ENCODE data around the gene MINDY4B. TPM values are rescaled to one million over a fixed set of nuclear protein-coding genes. Genes with fewer than 3 reads are reported as not detected.

MINDY4B gene
- total RNA-seq, 4 donors from 2014 or later = not detected

DNA sequence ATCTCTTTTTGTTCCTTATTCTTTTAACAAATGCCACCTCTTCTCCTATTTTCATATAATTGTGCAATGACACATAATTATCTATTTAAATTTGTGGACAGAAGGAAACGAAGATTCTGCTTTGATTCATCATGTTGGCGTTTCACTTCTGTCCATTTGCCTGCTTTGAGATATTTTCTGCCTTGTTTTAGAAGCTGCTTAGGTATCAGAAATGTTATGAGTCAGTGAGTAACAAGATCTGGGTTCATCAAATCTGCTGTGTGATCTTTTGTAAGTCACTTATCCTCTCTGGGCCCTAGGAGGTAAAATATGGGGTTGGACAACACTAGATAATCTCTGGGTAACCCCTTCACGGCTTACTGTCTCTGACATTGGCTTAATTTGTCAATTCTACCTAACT is 7.3 kb upstream of the MINDY4B start:
- H3K27me3 ChIP-seq = no peaks in the 10 kb centered on the region
- no peak for TF ChIP-seq POLR2A (IDR thresholded peaks at IDR 0.05)
- TF ChIP-seq, protein P1, sequence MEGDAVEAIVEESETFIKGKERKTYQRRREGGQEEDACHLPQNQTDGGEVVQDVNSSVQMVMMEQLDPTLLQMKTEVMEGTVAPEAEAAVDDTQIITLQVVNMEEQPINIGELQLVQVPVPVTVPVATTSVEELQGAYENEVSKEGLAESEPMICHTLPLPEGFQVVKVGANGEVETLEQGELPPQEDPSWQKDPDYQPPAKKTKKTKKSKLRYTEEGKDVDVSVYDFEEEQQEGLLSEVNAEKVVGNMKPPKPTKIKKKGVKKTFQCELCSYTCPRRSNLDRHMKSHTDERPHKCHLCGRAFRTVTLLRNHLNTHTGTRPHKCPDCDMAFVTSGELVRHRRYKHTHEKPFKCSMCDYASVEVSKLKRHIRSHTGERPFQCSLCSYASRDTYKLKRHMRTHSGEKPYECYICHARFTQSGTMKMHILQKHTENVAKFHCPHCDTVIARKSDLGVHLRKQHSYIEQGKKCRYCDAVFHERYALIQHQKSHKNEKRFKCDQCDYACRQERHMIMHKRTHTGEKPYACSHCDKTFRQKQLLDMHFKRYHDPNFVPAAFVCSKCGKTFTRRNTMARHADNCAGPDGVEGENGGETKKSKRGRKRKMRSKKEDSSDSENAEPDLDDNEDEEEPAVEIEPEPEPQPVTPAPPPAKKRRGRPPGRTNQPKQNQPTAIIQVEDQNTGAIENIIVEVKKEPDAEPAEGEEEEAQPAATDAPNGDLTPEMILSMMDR (IDR thresholded peaks at IDR 0.05) = no peak
- H3K4me1 ChIP-seq = no peaks in the 10 kb centered on the region
- H3K27ac ChIP-seq = no peak overlapping the region
- H3K36me3 ChIP-seq = no peaks in the 10 kb centered on the region
- no peak overlapping the region for H3K4me3 ChIP-seq
- DNase-seq = no peak
- H3K9me3 ChIP-seq = no peaks in the 10 kb centered on the region

DNA sequence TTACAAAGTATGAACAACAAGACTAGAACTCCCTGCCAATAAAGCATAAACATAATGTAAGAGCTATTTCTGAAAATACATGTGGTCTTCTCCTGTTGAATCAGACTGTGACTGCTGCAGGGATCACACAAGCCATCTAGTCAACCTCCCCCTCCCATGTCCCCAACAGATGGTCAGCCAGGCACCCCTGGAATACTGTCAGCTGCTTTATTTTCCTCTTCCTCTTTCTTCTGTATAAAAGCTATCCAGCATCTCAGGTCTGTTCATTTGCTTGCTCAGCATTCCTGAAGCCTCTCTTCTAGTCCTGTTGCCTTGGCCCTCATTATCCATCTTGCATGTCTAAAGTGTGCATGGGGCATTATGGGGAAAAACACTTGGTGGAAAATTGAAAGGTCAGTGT is 6.5 kb upstream of the MINDY4B start:
- Histone ChIP-seq H3K36me3 (no peaks in the 10 kb centered on the region), H3K27ac (no peak overlapping the region), H3K4me1 (no peaks in the 10 kb centered on the region), H3K27me3 (no peaks in the 10 kb centered on the region), H3K9me3 (no peaks in the 10 kb centered on the region), H3K4me3 (no peak overlapping the region)
- DNase-seq = no peak
- TF ChIP-seq POLR2A (IDR thresholded peaks at IDR 0.05) = no peak

DNA sequence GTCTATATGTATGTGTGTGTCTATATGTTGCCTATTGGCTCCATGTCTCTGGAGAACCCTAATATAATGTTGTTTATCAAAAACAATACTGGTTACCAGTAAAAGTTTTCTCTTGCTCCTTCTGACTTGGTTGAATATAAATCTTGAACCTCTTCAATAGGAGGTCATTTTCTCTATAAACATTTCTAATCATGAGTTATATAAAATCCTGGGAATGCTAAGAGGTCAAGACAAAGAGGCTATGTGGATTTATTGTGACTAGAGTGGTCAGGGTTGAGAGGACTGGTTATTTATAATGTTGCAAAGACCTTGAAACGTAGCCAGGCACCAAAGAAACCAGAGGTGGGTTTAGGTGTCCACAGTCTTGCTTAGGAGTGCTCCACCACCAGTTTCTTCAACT is 1.2 kb upstream of the MINDY4B start:
- no peak overlapping the region for H3K27ac ChIP-seq
- H3K9me3 ChIP-seq = no peaks in the 10 kb centered on the region
- H3K27me3 ChIP-seq = no peaks in the 10 kb centered on the region
- DNase-seq = no peak
- no peaks in the 10 kb centered on the region for H3K4me1 ChIP-seq
- TF ChIP-seq, protein P1 (IDR thresholded peaks at IDR 0.05) = no peak
- no peak for TF ChIP-seq POLR2A (IDR thresholded peaks at IDR 0.05)
- H3K4me3 ChIP-seq = no peak overlapping the region
- no peaks in the 10 kb centered on the region for H3K36me3 ChIP-seq

DNA sequence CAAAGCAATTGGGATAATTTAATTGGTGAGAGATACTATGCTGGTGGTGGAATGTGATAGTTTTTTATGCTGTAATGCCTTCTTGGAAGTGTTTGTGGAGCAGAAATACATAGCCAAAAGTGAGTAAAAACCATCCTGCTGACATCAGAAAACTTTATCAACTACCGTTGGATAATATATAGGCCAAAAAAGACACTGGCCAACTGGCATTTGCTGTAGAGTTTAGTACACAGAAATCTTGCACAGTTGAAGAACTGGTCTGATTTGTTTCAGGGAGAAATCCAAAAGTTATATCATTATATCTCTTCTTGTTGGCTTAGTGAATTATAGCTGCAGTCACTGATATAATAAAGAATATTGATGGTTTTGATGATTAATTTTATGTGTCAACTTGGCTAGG is 507 bp upstream of the MINDY4B start:
- H3K9me3 ChIP-seq = no peaks in the 10 kb centered on the region
- no peaks in the 10 kb centered on the region for H3K4me1 ChIP-seq
- no peak for DNase-seq
- no peak overlapping the region for H3K4me3 ChIP-seq
- no peaks in the 10 kb centered on the region for H3K27me3 ChIP-seq
- H3K27ac ChIP-seq = no peak overlapping the region
- H3K36me3 ChIP-seq = no peaks in the 10 kb centered on the region
- TF ChIP-seq POLR2A (IDR thresholded peaks at IDR 0.05) = no peak
- TF ChIP-seq, protein P1 (IDR thresholded peaks at IDR 0.05) = no peak

DNA sequence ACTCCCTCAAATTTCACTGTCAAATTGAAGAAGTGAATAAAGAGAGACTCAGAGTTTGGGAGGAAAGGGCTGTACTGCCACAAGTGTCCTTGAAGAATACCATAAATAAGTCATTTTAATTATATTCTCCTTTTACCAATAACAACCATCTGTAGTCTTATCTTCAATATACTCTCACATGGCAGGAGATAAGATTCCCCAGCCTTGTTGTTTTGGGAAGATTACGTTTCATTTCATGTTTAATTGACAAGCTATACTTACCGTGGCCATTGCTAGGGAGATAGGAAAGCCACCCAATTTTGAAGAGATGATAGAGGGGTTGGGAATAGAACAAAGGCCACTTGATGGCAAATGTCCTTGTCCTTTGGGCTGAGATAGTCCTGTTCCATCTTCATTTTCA is 2.3 kb downstream of the MINDY4B start:
- TF ChIP-seq, protein P1 (IDR thresholded peaks at IDR 0.05) = no peak
- no peak for TF ChIP-seq POLR2A (IDR thresholded peaks at IDR 0.05)
- Histone ChIP-seq H3K36me3 (no peaks in the 10 kb centered on the region), H3K4me1 (no peaks in the 10 kb centered on the region), H3K27me3 (no peaks in the 10 kb centered on the region), H3K27ac (no peak overlapping the region), H3K4me3 (no peak overlapping the region), H3K9me3 (no peaks in the 10 kb centered on the region)
- no peak for DNase-seq

DNA sequence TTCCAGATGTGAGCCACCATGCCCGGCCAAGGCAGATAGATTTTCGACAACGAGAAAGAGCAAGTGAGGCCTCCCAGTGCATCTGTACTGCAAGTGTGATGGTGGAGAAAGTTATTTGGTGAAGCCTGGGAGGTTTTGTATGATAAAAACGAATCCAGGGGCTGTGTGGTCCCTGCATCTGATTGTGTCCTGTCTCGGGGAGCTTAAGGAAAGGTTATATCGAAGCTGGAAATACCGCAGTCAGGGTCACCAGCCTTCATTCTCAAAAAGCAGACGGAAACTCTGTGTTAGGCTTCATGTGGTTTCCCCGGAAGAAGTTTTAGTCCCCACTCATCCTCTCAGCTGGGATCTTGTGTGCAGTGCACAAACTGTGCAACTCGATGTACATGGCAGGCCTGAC is 3.4 kb downstream of the MINDY4B start:
- Histone ChIP-seq H3K4me1 (no peaks in the 10 kb centered on the region), H3K27me3 (no peaks in the 10 kb centered on the region), H3K4me3 (no peak overlapping the region), H3K36me3 (no peaks in the 10 kb centered on the region), H3K27ac (no peak overlapping the region), H3K9me3 (no peaks in the 10 kb centered on the region)
- no peak for DNase-seq
- TF ChIP-seq POLR2A (IDR thresholded peaks at IDR 0.05) = no peak
- TF ChIP-seq, protein P1 (IDR thresholded peaks at IDR 0.05) = no peak
